ENCODE data around the gene PTPRN2. TPM values are rescaled to one million over a fixed set of nuclear protein-coding genes. Genes with fewer than 3 reads are reported as not detected.

The PTPRN2 gene
- total and polyA plus RNA-seq, 2 donors (not counting 3 experiments of a cell fraction or from before 2014, with no cell fraction given), result 0.62 to 0.88 TPM

DNA sequence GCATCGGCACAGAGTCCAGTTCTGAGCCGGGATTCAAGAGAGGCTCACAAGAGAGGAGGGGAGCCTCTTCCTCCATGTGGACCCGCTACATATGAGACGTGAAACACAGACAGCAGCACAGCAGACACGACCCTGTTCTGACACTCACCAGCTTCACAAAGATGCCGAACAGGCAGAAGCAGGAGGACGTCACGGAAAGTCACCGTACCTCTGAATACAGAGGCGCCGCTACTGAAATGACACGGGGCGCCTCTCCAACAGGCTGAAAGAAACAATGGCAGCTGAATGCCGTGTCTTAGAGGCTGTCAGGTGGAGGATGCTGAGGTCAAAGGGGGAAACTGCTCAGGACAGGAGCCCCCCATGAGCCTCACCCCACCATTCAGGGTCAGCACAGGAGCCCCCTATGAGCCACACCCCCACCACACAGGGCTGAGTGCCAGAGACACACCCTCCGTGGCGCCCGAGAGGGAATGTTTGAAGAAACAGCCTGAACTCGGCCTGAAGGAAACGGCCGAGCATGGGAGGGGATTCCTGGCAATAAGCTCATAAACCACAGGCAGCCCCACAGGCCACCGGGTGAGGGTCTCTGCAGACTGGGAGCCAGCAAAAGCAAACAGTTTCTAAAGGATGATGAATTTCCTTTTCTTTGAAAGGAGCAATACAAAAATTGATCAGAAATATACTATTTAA is 510.3 kb downstream of the PTPRN2 start:
- FAIRE-seq (no peak), DNase-seq (ENCODE audit: low read depth, low spot score) (no peak)
- H3K4me1 ChIP-seq (ENCODE audit: control insufficient read depth, extremely low read depth, insufficient read depth, low read length), result no peaks in the 10 kb centered on the region
- POLR2A ChIA-PET, result no interaction called here
- H3K27ac ChIP-seq (ENCODE audit: insufficient read depth, low read depth, low read length), result no peak overlapping the region
- no peaks in the 10 kb centered on the region for H4K20me1 ChIP-seq (replicated peaks; ENCODE audit: control insufficient read depth, extremely low read depth, insufficient read depth, low read length)
- H3K9me3 ChIP-seq (replicated peaks; ENCODE audit: control insufficient read depth, insufficient read depth, low read length), result peaks cover 6% of the 10 kb centered on the region
- CTCF ChIA-PET, result no interaction called here
- no peaks in the 10 kb centered on the region for H3K9me1 ChIP-seq (replicated peaks; ENCODE audit: control insufficient read depth, extremely low read depth, insufficient read depth, low read length)
- H3K9ac ChIP-seq (replicated peaks; ENCODE audit: extremely low read depth, insufficient read depth, low read length), result no peak overlapping the region
- dilution Hi-C loops (cut with MboI; ENCODE audit: extremely low pct_ligation_motif_present, low sequenced_read_pairs), result no loop called here
- H3K79me2 ChIP-seq (ENCODE audit: control insufficient read depth, insufficient read depth, low read length), result no peaks in the 10 kb centered on the region
- TF ChIP-seq FOS (IDR thresholded peaks at IDR 0.05; ENCODE audit: borderline replicate concordance, insufficient read depth, low read length), result no peak
- TF ChIP-seq, protein P1, sequence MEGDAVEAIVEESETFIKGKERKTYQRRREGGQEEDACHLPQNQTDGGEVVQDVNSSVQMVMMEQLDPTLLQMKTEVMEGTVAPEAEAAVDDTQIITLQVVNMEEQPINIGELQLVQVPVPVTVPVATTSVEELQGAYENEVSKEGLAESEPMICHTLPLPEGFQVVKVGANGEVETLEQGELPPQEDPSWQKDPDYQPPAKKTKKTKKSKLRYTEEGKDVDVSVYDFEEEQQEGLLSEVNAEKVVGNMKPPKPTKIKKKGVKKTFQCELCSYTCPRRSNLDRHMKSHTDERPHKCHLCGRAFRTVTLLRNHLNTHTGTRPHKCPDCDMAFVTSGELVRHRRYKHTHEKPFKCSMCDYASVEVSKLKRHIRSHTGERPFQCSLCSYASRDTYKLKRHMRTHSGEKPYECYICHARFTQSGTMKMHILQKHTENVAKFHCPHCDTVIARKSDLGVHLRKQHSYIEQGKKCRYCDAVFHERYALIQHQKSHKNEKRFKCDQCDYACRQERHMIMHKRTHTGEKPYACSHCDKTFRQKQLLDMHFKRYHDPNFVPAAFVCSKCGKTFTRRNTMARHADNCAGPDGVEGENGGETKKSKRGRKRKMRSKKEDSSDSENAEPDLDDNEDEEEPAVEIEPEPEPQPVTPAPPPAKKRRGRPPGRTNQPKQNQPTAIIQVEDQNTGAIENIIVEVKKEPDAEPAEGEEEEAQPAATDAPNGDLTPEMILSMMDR (IDR thresholded peaks at IDR 0.05; ENCODE audit: extremely low read depth in 1 of 2, insufficient read depth in 1 of 2, low read depth in 1 of 2, low read length in 2 of 2), result no peak
- TF ChIP-seq JUN (IDR thresholded peaks at IDR 0.05; ENCODE audit: borderline replicate concordance, insufficient read depth, insufficient read length, low read depth), result no peak
- no peak for TF ChIP-seq MYC (IDR thresholded peaks at IDR 0.05; ENCODE audit: low read depth, low read length)
- no peak for TF ChIP-seq GATA2 (IDR thresholded peaks at IDR 0.05; ENCODE audit: insufficient read depth, insufficient read length, low read depth, low read length)
- TF ChIP-seq, protein P2, sequence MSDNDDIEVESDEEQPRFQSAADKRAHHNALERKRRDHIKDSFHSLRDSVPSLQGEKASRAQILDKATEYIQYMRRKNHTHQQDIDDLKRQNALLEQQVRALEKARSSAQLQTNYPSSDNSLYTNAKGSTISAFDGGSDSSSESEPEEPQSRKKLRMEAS (IDR thresholded peaks at IDR 0.05; ENCODE audit: insufficient read depth, insufficient read length), result no peak
- H3K27me3 ChIP-seq (ENCODE audit: control insufficient read depth in 2 of 2, insufficient read depth in 2 of 2, low read length in 2 of 2), result no peaks in the 10 kb centered on the region
- no peak overlapping the region for H3K4me2 ChIP-seq (ENCODE audit: insufficient read depth, low read length)
- H2AFZ ChIP-seq (ENCODE audit: low read depth, low read length), result no peak overlapping the region
- no peaks in the 10 kb centered on the region for H3K36me3 ChIP-seq (ENCODE audit: control insufficient read depth in 2 of 2, extremely low read depth in 1 of 2, insufficient read depth in 2 of 2, low read length in 2 of 2)
- intact Hi-C loops (cut with micrococcal nuclease), result no loop called here
- no TSS peak for BruUV-seq (replicated peaks)
- H3K4me3 ChIP-seq (replicated peaks in 1 of 3; ENCODE audit: insufficient read depth in 1 of 3, low read depth in 1 of 3, low read length in 3 of 3), result no peak overlapping the region

Measured in endothelial cell of umbilical vein (primary cell).